ES-I3 (cell line): ENCODE data around the gene ANGEL2.

ENCODE experiments used
- H3K36me3 ChIP-seq: 2 replicates; pipeline ENCODE4 v1.6.1; 2013; ENCODE audit warnings: mild to moderate bottlenecking, low read length, control low read depth, moderate library complexity; ENCODE audit not compliant: insufficient read depth
- H3K4me1 ChIP-seq: 2 replicates; pipeline ENCODE4 v1.6.1; 2013; ENCODE audit warnings: mild to moderate bottlenecking, control low read depth, low read length; ENCODE audit not compliant: insufficient read depth
- H3K9ac ChIP-seq: 2 replicates; pipeline ENCODE4 v1.6.1; 2013; ENCODE audit warnings: low read depth, mild to moderate bottlenecking, low read length, moderate library complexity
- H3K9me3 ChIP-seq: 2 replicates; pipeline ENCODE4 v1.6.1; 2013; ENCODE audit warnings: mild to moderate bottlenecking, low read length, moderate library complexity; ENCODE audit not compliant: control insufficient read depth, insufficient read depth

Gene ANGEL2, protein sequence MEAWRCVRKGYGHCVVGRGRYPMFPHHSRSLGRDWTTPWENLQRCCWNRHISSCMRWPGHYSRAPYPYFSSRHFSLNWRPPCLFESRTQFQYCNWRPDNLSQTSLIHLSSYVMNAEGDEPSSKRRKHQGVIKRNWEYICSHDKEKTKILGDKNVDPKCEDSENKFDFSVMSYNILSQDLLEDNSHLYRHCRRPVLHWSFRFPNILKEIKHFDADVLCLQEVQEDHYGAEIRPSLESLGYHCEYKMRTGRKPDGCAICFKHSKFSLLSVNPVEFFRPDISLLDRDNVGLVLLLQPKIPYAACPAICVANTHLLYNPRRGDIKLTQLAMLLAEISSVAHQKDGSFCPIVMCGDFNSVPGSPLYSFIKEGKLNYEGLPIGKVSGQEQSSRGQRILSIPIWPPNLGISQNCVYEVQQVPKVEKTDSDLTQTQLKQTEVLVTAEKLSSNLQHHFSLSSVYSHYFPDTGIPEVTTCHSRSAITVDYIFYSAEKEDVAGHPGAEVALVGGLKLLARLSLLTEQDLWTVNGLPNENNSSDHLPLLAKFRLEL

DNA sequence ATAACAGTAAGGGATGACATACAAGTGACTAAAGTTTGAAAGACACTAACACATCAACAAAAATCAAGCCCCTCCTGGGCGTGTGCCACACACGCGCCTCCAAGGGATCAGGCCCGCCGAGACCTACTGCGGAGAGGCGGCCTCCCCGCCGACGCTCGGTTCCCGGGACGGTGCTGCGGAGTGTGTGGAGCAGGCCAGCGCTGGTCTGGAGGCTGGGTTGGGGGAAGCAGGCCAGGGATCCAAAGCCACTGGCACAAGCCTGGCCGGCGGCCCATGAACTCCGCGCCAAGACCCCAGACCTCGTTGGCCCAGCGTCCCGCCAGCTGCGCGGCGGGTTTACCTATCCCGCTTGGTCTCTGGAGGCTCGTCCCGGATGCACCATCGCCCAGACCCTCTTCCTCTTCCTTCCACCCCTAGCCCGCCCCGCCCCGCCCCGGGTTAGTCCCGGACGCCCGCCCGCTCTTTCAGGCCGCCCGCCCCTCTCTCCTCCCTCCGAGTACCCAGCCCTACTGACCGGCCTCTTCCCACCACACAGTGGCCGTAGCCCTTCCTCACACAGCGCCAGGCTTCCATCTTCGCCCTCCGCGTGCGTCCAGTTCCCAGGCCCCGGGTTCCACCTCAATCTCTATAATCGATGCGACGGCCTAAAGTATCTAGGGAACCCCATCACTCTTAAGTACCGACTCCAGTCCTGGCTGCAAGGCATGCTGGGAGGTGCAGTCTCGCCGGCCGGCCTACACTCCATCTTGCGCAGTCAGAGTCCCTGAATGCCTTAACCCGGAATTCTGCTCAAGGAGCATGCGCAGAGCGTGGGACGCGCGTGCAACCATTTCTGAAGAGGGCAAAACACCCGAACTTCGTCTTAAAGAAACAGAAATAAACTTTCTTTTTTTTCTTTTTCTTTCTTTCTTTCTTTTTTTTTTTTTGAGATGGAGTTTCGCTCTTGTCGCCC is at the start of gene ANGEL2:
Gene ANGEL2 (minus strand): TSS at position 769 of the 952 bp plus-strand sequence. CDS start 196 bp downstream, at position 573.
- Histone ChIP-seq H3K9me3 (no peaks in the 10 kb centered on the region), H3K9ac (peak within 1 kb of the TSS; percentile 96), H3K4me1 (no peaks in the 10 kb centered on the region), H3K36me3 (peaks cover 2% of the 10 kb centered on the region; the same call in 1 of the 2 replicates)

DNA sequence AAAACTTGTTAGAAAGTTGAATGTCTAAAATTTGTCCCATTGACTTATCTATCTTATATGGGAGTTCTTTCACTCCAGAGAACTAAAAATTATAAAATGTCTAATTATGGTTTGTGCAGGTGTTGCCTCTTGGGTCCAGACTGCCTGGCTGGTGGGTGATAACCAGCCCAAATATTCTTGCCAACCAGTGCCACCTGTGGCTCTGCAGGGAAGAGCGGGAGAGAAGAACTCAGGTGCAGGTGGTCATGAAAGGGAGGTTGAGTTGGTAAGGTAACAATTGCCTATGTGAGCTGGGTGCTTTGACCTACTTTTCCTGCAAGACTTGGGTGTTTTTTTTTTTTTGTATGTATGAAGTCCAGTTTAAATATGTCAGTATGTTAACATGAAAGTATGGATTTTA is 45.6 kb upstream of the ANGEL2 start:
- Histone ChIP-seq H3K9me3 (no peaks in the 10 kb centered on the region), H3K9ac (no peak overlapping the region), H3K36me3 (no peaks in the 10 kb centered on the region), H3K4me1 (peaks cover 17% of the 10 kb centered on the region)

DNA sequence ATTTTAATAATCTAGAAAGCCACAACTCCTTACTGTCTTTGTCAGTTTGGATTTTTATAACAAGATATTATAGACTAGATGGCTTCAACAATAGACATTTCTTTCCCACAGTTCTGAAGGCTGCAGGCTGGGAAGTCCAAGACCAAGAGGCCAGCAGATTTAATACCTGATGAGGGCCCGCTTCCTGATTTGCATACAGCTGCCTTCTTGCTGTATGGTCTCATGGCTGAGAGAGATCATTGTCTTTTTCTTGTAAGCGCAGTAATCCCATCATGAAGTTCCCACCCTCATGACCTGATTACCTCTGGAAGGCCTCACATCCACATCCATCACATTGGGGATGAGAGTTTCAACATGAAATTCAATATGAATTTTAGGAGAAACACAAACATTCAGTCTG is 45.2 kb upstream of the ANGEL2 start:
- Histone ChIP-seq H3K9ac (no peak overlapping the region), H3K36me3 (no peaks in the 10 kb centered on the region), H3K9me3 (no peaks in the 10 kb centered on the region), H3K4me1 (peaks cover 17% of the 10 kb centered on the region)

DNA sequence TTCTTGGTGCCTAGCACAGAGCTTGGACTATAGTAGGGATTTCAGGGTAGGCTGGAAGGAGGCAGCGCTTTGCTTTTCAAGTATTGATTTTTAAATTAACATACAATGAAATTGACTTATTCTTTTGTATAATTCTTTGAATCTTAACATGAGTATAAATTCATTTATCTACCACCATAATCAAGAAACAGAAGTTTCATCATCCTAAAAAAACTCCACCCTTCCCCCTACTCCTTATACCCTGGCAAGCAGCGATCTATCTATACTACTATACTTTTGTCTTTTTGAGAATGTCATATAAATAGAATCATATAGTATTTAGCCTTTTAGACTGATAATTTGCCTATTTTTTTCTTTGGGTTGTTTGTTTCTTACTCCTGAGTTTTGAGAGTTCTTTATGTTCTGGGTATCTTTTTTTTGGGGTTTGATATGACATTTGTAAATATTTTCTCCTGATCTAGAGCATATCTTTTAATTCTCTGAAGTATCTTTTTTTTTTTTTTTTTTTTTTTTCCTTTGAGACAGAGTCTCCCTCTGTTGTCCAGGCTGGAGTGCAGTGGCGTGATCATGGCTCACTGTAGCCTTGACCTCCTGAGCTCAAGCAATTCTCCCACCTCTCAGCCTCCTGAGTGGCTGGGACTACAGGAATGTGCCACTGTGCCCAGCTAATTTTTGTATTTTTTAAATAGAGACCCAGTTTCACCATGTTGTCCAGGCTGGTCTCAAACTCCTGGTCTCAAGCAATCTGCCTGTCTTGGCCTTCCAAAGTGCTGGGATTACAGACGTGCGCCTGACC is 41.8 kb upstream of the ANGEL2 start:
- H3K9ac ChIP-seq = no peak overlapping the region
- H3K36me3 ChIP-seq = no peaks in the 10 kb centered on the region
- no peaks in the 10 kb centered on the region for H3K9me3 ChIP-seq
- peaks cover 13% of the 10 kb centered on the region for H3K4me1 ChIP-seq

DNA sequence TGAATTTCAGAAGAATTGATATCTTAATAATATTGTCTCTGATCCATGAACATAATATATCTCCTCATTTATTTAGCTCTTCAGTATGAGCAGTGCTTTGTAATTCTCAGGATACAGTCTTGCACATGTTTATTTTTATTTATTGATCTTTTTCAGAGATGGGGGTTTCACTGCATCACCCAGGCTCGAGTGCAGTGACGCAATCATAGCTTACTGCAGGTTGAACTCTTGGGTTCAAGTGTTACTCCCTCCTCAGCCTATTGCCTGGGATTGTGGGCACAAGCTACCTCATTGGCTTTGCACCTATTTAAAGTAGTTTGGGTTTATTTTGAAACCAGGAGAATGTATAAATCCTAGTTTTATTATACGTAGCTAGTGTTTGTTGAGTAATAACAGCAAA is 40.1 kb upstream of the ANGEL2 start:
- Histone ChIP-seq H3K9me3 (no peaks in the 10 kb centered on the region), H3K9ac (no peak overlapping the region), H3K4me1 (peaks cover 13% of the 10 kb centered on the region), H3K36me3 (no peaks in the 10 kb centered on the region)

DNA sequence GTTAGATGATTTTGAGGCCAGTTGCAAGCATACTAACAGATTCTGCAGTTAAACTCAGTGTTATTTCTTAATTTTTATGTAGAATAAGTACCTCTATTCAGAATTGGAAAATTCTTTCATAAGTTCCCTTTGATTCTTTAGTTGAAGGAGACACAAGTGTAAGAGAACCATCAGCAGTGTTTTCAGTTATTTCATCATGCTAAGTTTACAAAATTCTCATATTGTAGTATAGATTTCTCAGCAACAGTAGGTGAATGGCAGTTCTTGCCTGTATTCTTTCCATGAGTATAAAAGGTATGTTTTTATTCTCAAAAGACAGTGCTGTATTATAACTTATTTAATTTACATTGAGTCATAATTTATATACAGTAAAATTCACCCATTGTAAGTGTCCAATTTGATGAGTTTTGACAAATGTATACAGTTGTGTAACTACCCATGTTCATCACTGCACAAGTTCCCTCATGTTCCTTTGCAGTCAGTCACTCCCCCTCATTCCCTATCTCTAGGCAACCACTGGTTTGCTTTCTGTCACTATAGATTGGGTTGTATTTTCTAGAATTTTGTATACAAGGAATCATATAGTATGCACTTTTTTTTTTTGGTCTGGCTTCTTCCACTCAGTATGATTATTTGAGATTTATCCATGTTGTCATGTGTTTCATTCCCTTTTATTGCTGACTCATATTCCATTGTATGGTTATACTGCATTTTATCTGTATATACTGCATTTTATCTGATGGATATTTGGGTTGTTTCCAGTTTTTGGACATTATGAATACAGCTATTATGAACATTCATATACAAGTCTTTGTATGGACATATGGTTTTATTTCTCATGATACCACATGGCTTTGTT is 39.3 kb upstream of the ANGEL2 start:
- no peaks in the 10 kb centered on the region for H3K36me3 ChIP-seq
- no peak overlapping the region for H3K9ac ChIP-seq
- no peaks in the 10 kb centered on the region for H3K9me3 ChIP-seq
- H3K4me1 ChIP-seq = peaks cover 19% of the 10 kb centered on the region

DNA sequence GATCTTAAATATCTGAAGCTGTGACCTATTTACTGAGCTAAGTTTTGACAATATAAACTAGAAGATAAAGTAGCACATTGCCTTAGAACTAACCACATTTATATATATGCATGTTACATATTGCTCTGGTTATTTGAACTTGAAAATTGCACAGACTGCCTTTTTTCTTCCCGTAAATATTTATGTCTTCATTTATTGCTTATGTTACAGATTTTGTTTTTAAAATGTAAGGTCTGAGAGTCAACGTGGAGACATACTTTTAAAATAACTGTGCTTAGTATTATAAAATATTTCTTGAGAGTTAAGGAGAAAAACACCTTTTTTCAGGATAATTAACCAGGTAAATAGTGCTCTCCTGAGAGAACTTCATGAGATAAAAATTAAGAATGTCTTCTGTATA is 38.5 kb upstream of the ANGEL2 start:
- Histone ChIP-seq H3K9me3 (no peaks in the 10 kb centered on the region), H3K9ac (no peak overlapping the region), H3K36me3 (no peaks in the 10 kb centered on the region), H3K4me1 (peaks cover 24% of the 10 kb centered on the region)

DNA sequence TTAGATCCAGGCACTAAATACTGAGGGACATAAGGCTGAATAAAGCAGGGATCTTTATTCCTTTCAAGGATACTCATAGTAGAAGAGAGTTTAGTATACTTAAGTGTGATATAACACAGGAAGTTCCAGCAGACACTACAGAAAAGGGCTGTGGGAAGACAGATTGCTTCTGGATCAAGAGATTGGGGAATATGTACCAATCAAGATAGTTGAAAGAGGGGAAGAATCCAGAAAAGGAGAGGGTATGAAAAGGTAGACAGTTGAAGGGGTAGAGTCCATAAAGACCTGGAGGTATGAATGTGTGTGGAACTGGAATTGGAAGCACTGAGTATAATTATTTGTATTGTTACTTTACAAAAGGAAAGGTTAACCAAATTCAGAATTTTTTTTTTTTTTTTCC is 37.8 kb upstream of the ANGEL2 start:
- Histone ChIP-seq H3K9ac (no peak overlapping the region), H3K4me1 (peaks cover 24% of the 10 kb centered on the region), H3K9me3 (no peaks in the 10 kb centered on the region), H3K36me3 (no peaks in the 10 kb centered on the region)

DNA sequence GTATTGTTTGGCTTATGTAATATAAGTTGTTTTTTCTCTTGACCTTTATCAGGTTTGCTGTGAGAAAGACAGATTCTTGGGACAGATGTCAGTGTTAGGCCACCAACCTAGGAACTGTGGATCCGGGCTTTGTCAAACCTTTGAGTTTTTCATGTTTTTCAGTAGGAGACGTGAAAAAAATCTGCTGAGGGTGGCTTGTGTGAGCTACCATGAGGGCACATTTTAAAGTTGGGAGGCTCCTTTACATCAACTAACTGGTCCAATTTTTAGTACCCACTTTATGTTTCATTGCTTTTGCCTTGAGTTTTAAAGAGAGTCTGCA is 36.2 kb upstream of the ANGEL2 start:
- no peaks in the 10 kb centered on the region for H3K36me3 ChIP-seq
- H3K4me1 ChIP-seq = peaks cover 23% of the 10 kb centered on the region
- H3K9me3 ChIP-seq = no peaks in the 10 kb centered on the region
- H3K9ac ChIP-seq = peak overlapping the region; percentile 96

DNA sequence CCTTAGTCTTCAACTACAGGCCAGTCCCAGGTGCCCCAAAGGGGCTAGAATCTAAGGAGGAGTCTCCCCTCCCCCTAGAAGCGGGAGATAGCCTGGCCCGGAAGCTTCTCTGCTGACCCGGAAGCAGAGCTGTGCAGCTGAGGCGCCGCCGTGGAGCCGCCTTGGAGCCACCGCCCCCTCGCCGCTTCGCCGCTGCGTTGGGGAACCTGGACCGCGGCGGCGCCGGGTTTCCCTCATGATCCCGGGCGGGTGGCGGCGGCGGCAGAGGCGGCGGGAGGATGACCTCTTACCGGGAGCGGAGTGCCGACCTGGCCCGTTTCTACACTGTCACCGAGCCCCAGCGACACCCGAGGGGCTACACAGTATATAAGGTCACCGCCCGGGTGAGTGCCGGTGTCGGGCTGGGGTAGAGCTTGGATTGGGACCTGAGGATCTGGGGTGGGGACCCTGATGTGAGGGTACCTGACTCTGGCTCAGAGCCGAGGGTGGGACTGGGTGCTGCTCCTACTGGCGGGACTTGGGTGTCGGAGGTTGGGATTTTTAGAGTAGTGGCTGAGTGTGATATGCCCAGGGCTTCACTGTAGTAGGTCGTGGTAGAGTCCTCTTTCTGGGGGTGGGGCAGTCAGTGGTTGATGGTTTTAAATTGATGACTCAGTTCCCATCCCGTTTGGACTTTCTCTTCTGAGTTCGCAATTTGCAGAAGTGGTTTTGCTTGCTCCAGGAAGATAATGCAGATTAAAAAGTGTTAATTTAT is 35.6 kb upstream of the ANGEL2 start, which contains the start of gene RPS6KC1:
Gene RPS6KC1 (plus strand): TSS at position 115 of the 754 bp plus-strand sequence. CDS start 164 bp downstream, at position 279.
- peak within 1 kb of the TSS; percentile 96 for H3K9ac ChIP-seq
- no peaks in the 10 kb centered on the region for H3K36me3 ChIP-seq
- no peaks in the 10 kb centered on the region for H3K9me3 ChIP-seq
- H3K4me1 ChIP-seq = peaks cover 18% of the 10 kb centered on the region

DNA sequence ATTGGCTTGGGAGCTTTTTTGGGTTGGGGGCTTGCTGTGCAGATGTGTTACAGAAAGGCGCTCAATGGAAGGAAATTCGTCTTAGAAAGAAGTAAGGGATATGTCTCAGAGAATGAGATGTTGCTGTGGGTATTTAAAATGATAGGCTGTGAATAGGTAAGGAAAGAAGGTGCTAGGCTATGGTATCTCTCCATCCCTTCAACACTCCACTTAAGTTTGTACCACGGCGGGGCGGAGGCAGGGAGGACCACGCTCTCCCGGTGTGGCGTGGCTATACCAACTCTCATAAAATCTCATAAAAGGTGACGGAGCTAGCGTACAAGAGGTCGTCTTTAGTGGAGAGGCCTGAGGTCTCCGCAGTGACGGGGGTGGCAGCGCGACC is 35.1 kb upstream of the ANGEL2 start:
- Histone ChIP-seq H3K36me3 (no peaks in the 10 kb centered on the region), H3K9me3 (no peaks in the 10 kb centered on the region), H3K9ac (peak overlapping the region; percentile 96), H3K4me1 (peaks cover 14% of the 10 kb centered on the region; the same call in 1 of the 2 replicates)

DNA sequence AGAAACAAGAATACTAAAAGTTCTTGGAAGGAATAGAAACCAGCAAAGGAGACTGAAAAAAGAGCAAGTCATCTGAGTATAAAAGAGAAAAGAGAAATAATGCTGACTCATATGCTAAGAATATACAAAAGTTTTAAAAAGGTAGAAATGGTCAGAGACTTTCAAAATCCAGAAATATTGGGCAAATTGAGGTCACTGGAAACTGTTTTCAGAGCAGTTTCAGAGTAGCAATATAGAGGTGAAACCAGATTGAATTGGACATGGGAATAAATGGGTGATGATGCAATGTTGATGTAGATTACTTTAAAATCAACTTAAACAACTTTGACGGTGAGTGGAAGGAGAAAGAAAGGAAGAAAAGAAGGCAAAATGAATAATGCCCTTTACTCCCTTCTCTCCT is 33.6 kb upstream of the ANGEL2 start:
- peaks cover 14% of the 10 kb centered on the region; the same call in 1 of the 2 replicates for H3K4me1 ChIP-seq
- H3K9ac ChIP-seq = no peak overlapping the region
- H3K36me3 ChIP-seq = no peaks in the 10 kb centered on the region
- no peaks in the 10 kb centered on the region for H3K9me3 ChIP-seq
